ENCODE results near the gene LPO. TPM values are rescaled to one million over a fixed set of nuclear protein-coding genes. Genes with fewer than 3 reads are reported as not detected.

LPO gene
- total RNA-seq, 1 donor from 2014 or later: 0.17 TPM

- TF ChIP-seq, protein P1, sequence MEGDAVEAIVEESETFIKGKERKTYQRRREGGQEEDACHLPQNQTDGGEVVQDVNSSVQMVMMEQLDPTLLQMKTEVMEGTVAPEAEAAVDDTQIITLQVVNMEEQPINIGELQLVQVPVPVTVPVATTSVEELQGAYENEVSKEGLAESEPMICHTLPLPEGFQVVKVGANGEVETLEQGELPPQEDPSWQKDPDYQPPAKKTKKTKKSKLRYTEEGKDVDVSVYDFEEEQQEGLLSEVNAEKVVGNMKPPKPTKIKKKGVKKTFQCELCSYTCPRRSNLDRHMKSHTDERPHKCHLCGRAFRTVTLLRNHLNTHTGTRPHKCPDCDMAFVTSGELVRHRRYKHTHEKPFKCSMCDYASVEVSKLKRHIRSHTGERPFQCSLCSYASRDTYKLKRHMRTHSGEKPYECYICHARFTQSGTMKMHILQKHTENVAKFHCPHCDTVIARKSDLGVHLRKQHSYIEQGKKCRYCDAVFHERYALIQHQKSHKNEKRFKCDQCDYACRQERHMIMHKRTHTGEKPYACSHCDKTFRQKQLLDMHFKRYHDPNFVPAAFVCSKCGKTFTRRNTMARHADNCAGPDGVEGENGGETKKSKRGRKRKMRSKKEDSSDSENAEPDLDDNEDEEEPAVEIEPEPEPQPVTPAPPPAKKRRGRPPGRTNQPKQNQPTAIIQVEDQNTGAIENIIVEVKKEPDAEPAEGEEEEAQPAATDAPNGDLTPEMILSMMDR (IDR thresholded peaks at IDR 0.05; ENCODE audit: insufficient read depth, low read length, poor library complexity, severe bottlenecking): no peak
- no peaks in the 10 kb centered on the region for H3K36me3 ChIP-seq (ENCODE audit: control insufficient read depth, insufficient read depth, low read length)
- no peak overlapping the region for H3K4me3 ChIP-seq (ENCODE audit: low read depth, low read length)
- no peak for DNase-seq (ENCODE audit: low read depth)
- no peaks in the 10 kb centered on the region for H3K27me3 ChIP-seq (ENCODE audit: control insufficient read depth, insufficient read depth, low read length)
These were observed 55.6 kb downstream of the LPO start for GRCh38 chr17:58294034-58294433.

GRCh38 chr17:58300336-58300735 lies 62.0 kb downstream of the LPO start:
- H3K36me3 ChIP-seq (ENCODE audit: control insufficient read depth, insufficient read depth, low read length): no peaks in the 10 kb centered on the region
- H3K4me3 ChIP-seq (ENCODE audit: low read depth, low read length): no peak overlapping the region
- no peak for DNase-seq (ENCODE audit: low read depth)
- TF ChIP-seq, protein P1 (IDR thresholded peaks at IDR 0.05; ENCODE audit: insufficient read depth, low read length, poor library complexity, severe bottlenecking): no peak
- peaks cover 6% of the 10 kb centered on the region for H3K27me3 ChIP-seq (ENCODE audit: control insufficient read depth, insufficient read depth, low read length)

DNA sequence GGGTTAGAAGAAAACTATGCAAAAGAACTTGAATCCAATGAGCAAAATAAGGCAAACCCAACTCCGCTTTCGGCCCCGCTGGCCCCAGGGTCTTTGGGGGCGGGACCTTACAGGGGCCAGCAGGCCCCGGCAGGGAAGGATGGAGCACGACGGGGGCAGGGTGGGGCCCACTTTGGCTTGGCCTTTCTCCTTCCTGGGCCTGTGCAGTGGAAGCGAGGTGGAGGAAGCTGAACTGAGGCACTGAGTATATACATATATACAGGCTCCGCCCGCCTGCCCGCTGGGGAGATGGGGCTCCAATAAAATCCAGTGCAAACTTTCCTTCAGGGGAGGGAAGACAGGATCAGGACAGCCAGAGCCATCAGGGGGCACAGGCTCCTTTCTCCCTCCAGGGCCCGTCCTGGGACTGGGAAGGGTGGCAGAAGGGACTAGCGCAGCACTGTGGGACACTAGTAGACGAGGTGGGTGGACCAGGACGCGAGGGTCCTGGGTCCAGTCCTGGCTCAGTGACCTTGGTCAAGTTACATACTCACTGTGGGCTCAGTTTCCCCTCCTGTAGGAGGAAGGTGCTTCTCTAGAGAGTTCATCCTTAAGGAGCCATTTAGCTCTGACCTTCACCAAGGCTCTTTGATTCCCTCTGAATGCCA lies 63.2 kb downstream of the LPO start:
- H3K36me3 ChIP-seq (ENCODE audit: control insufficient read depth, insufficient read depth, low read length): no peaks in the 10 kb centered on the region

DNA sequence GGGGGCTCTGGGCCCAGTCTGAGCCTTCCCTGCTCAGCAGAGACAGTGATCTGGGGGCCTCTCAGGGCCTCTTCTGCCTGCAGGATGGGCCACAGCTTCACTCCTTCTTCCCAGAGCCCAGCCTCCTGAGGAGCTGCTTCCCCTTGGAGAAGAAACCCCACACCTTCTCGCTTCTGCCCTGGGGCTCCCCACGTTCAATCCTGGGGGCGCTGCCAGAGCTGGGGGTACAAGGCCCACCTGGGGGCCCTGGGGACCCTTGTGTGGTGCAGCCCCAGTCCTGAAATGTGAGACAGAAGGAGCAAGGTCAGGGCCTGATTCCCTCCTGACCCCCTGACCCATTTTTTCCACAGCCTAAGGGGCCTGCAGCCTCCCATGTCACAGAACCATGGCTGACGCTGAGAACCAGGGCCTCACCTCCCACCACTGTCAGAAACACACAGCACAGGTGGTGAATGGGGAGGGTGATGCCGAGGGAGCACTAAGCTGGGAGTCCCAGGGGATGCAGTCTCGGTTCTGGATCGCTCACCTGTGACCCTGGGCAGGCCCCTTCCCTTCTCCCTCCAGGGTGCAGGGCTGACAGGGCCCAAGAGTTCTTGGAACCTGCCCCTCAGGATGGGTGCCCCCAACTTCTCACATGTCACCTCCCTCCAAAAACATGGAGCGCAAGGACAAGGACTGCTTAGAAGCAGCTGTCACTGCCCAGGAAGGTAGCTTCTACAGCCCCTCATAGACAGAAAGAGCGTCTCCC lies 64.0 kb downstream of the LPO start:
- DNase-seq (ENCODE audit: low read depth): no peak
- peaks cover 6% of the 10 kb centered on the region for H3K27me3 ChIP-seq (ENCODE audit: control insufficient read depth, insufficient read depth, low read length)
- H3K4me3 ChIP-seq (ENCODE audit: low read depth, low read length): no peak overlapping the region
- H3K36me3 ChIP-seq (ENCODE audit: control insufficient read depth, insufficient read depth, low read length): no peaks in the 10 kb centered on the region
- TF ChIP-seq, protein P1 (IDR thresholded peaks at IDR 0.05; ENCODE audit: insufficient read depth, low read length, poor library complexity, severe bottlenecking): no peak

More for the DNA sequence above, 63.2 kb downstream of the LPO start:
- DNase-seq (ENCODE audit: low read depth): no peak
- H3K4me3 ChIP-seq (ENCODE audit: low read depth, low read length): no peak overlapping the region
- TF ChIP-seq, protein P1 (IDR thresholded peaks at IDR 0.05; ENCODE audit: insufficient read depth, low read length, poor library complexity, severe bottlenecking): no peak
- peaks cover 6% of the 10 kb centered on the region for H3K27me3 ChIP-seq (ENCODE audit: control insufficient read depth, insufficient read depth, low read length)

- TF ChIP-seq, protein P1 (IDR thresholded peaks at IDR 0.05; ENCODE audit: insufficient read depth, low read length, poor library complexity, severe bottlenecking): no peak
- Histone ChIP-seq H3K36me3 (ENCODE audit: control insufficient read depth, insufficient read depth, low read length) (no peaks in the 10 kb centered on the region), H3K4me3 (ENCODE audit: low read depth, low read length) (no peak overlapping the region), H3K27me3 (ENCODE audit: control insufficient read depth, insufficient read depth, low read length) (peaks cover 6% of the 10 kb centered on the region)
- DNase-seq (ENCODE audit: low read depth): no peak
These were observed 64.7 kb downstream of the LPO start for GRCh38 chr17:58302919-58303585.

All from kidney epithelial cell (primary cell).